ENCODE results near the gene RFTN1. TPM values are rescaled to one million over a fixed set of nuclear protein-coding genes. Genes with fewer than 3 reads are reported as not detected.
"Not testable (repeated sequence)": the region's sequence is repeated elsewhere in the genome, so short reads cannot be mapped to it uniquely, and the experiment has no call there.

Gene RFTN1
- total RNA-seq, 1 donor from 2014 or later, result 25.0 TPM

DNA sequence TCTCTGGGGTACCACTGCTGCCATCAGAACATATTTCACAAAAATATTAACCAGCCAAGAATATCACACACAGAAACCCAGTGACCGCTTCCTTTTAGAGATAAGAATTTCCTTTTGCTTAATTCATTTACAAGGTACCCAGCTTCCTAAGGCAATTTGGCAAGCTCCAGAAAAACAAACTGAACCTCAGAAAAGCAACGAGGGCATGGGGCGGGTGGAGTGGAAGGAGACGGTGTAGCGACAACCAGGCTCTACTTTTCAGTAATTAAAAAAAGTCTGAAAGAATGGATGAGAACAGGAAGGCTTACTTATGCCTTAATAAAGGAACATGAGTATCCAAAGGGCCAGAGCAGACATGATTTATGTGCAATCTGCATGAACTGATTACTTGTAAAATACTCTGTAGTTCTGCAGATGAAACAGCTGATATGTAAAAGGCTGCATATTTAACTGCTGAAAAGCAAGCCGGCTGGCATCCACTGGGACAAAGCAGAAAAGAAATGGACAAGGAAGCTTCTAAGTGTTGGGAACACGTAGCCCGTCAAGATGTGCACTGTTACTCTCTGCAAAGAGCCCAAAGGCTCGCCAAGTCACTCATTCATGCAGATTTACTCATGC, 18.6 kb downstream of the RFTN1 start:
- intact Hi-C loops (cut with micrococcal nuclease), result no loop called here
- ATAC-seq (peak; percentile 15), DNase-seq (no peak)

DNA sequence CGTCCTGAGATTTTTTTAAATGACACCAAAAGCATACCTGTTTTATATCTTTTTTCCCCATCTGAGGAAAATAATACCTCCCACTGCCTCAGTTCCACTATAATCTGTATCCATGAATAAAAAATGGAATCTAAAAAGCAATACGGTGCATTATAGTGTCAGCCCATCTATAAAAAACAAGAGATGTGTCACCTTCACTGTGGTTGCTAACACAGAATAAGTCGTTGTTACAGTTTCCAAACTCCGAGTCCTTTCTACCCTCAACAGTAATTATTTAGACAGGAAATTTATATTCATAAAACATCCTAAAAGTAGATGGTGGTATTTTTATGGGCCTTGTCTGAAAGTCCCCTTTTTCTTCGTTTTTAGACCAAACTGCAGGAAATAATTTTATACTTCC, 19.4 kb downstream of the RFTN1 start:
- ATAC-seq, result no peak
- no peak for DNase-seq
- intact Hi-C loops (cut with micrococcal nuclease), result no loop called here

DNA sequence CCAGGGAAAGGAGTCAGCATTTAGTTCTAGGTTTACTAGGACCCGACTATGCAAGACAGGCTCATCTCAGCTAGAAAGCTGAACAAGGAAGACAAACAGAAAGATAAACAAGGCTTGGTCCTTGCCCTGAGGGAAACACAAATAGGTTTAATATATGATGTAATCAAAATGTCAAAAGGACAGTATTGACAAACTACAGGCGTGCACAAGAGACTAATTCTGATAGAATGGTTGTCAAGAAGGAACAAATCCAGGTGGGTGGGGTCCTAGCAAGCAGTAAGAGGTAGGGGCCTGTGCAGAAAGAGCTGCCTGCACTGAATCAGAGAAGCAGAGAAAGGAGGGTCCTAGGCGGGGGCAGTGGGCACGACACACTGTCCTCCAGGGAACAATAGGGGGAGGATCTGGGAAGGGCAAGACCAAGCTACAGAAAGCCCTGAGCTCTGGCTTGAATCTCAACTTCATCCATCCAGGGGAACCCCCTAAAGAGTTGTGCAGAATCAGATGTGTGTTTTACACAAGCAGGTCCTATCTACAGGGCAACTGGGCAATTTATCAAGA, 23.4 kb downstream of the RFTN1 start:
- DNase-seq (no peak), ATAC-seq (no peak)
- intact Hi-C loops (cut with micrococcal nuclease), result no loop called here

DNA sequence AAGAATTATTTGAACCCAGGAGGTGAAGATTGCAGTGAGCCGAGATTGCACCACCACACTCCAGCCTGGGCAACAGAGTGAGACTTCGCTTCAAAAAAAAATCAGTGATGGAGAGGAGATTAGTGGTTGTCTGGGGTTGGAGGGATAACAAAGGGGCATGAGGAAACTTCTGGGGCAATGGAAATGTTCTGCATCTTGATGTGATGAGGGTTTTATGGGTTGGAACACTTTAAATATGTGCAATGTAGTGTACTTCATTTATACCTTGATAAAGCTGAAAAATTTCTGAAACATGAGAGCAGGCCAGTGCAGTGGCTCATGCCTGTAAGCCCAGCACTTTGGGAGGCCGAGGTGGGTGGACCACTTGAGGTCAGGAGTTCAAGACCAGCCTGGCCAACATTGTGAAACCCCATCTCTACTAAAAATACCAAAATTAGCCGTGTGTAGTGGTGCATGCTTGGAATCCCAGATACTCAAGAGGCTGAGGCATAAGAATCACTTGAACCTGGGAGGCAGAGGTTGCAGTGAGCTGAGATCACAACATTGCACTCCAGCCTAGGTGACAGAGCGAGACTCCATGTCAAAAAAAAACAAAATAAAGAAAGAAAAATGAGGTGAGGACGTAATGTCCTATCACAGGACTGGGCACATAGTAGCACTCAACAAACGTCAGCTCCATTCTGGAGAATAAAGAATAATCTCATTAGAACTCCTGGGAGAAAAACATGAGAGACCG, 24.0 kb downstream of the RFTN1 start:
- intact Hi-C loops (cut with micrococcal nuclease); ATAC-seq; DNase-seq: not testable (repeated sequence)

DNA sequence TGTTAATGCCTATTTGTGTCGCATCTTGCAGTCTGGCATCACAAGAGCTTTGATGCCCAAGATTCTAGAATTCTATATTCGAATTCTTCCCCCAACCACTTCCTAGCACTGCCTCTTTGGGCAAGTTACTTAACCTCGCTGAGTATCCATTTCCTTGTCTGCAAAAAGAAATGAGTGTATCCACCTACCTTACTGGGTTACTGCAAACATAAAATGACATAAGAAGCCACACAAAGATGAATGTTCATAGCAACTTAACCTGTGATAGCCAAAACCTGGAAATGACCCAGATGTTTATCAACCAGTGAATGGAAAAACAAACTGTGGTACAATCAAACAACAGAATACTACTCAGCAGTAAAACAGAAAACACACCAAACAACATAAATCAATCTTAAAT, 24.9 kb downstream of the RFTN1 start:
- ATAC-seq (no peak), DNase-seq (no peak)
- intact Hi-C loops (cut with micrococcal nuclease), result no loop called here

DNA sequence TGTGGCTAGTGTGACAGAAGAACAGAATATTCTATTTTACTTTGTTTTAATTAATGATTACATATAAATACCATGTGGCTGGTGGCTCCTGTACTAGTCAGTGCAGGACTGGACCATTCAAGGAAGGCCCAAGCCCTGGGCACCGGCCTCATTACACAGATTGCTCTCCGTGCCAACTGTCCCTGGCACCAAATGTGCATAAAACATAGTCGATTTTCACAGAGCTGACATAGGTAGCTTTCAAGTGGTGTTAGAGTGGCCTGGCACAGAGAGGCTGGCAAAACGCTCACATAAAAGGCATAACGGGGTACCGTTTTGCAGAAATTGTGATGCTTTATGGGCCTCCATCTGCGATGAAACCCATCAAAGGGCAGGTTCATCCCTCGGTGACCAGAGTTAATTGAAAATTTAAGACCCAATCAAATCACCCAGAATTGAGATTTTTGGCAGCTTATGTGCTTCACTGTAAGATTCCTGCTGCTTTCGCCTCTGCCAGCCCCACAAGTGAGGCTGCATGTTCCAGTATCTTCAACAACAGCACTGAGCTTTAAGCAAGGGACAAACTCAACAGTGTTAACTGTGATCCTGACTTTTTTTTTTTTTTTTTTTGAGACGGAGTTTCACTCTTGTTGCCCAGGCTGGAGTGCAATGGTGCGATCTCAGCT, 25.9 kb downstream of the RFTN1 start:
- DNase-seq, result no peak
- ATAC-seq, result no peak
- intact Hi-C loops (cut with micrococcal nuclease), result no loop called here

- no peak for ATAC-seq
- no peak for DNase-seq
- intact Hi-C loops (cut with micrococcal nuclease), result no loop called here
Observed at GRCh38 chr3:16486951-16487480, 26.5 kb downstream of the RFTN1 start.

DNA sequence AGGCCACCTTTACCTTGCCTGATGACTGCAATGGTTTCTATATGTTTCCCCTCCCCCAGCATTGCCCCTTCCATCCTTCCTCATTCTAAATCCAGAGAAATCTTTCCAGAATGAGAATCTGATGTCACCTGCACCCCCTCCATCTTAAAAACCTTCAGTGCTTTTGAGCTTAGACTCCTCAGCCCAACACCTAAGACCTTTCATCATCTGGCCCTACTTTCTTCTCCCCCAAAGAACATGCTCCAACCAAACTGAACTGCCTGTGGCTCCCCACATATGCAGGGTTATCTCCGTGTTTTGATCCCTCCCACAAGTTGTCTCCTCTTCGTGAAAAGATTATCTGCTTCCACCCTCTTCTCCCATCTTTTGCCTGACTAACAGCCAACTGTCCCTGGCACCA, 27.3 kb downstream of the RFTN1 start:
- DNase-seq (no peak), ATAC-seq (no peak)
- intact Hi-C loops (cut with micrococcal nuclease), result no loop called here

DNA sequence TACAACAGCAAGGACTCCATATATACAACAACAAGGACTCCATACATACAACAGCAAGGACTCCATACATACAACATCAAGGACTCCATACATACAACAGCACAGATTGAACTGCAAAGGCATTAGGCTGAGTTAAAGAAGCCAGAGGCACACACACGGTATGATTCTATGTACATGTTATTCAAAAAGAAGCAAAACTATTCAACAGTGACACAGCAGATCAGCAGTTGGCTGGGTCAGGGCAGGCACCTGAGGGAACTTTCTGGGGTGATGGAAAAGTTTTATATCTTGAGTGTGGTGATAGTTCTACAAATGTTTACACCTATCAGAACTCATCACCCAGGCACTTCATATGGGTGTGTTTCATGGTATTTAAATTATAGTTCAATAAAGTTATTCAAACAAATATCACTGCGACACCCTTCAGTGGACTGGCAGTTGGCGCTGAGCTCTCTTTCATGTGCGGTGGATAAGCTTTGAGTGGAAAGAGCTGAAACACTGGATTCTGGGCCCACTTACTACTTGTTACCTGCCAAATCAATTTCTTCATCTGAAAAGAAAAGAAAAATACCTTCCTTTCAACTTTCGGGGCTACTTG, 28.0 kb downstream of the RFTN1 start:
- ATAC-seq, result no peak
- intact Hi-C loops (cut with micrococcal nuclease), result no loop called here
- no peak for DNase-seq

DNA sequence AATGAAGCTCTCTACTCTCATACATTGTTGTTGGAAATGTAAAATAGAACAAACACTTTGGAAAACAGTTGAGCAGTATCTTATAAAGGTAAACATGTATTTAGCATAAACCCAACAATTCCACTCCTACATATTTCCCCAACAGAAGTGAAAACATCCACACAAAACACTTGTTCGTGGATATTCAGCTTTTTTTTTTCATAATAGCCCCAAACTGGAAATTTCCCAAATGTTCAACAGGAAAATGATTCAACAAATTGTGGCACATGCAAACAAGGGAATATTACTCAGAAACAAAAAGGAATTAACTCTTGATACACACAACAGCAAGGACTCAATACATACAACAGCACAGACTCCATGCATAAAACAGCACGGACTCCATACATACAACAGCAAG, 28.5 kb downstream of the RFTN1 start:
- intact Hi-C loops (cut with micrococcal nuclease), result no loop called here
- no peak for DNase-seq
- ATAC-seq, result no peak

- intact Hi-C loops (cut with micrococcal nuclease), result no loop called here
- no peak for DNase-seq
- ATAC-seq, result peak; percentile 30
Observed at GRCh38 chr3:16484216-16484615, 29.3 kb downstream of the RFTN1 start.

GRCh38 chr3:16482770-16483531, 30.5 kb downstream of the RFTN1 start:
- DNase-seq (no peak), ATAC-seq (peak; percentile 33)
- intact Hi-C loops (cut with micrococcal nuclease), result no loop called here

DNA sequence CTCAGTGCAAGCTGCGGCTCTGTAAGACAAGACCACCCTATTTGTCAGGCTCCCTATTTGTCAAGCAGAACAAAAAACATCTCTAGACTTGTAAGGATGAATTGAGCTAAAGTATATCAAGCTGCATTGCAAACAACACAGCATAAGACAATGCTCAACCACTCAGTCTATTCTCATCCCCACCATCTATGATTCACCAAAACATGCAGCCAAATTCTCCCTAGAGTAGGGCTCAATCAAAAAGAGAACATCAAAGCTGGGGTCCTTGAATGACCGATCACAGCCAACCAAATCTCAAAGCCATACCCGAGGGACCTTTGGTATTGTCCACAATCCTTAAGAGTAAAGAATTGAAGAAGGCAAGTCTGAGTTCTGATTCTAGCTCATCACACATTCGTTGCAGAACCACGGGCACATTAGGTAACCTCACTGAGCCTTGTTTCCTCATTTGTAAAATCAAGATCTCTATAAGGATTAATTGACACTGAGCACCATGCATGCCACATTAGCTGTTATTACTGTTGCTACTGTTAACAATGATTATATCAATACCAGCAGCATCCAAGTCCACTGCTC, 31.2 kb downstream of the RFTN1 start:
- DNase-seq, result no peak
- no peak for ATAC-seq
- intact Hi-C loops (cut with micrococcal nuclease), result no loop called here

- no peak for DNase-seq
- intact Hi-C loops (cut with micrococcal nuclease), result no loop called here
- ATAC-seq, result no peak
Observed at GRCh38 chr3:16481546-16481897, 32.0 kb downstream of the RFTN1 start.

DNA sequence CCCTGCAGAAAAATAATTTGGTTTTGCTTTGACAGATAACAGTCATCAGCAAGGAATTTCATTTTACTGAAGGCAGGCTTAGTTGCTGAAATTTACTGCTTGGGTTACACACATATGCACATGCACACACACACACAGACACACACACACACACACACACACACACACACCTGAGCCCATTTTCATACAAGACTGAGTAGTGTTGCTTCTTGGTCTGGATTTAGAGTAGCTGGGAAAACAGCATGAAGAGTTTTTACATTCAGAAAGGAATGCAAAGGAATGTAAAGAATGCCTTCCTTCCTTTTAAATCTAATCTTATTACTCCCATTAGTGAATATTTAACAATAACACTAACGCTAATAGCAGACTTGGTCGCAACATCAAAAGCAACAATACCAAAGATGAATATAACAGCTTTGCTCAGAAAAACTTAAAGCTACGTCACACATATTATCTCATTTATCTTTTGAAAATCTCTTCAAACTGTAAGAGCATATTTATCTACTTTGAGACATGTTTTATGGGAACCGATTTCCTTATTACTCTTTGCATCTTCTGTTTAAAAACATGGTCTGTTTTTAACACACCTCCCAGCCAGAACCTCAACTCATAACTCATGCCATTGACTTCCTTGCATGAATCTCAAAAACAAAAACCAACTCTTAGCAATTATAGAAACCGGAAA, 32.5 kb downstream of the RFTN1 start:
- ATAC-seq, result no peak
- no peak for DNase-seq
- intact Hi-C loops (cut with micrococcal nuclease), result no loop called here

- intact Hi-C loops (cut with micrococcal nuclease), result no loop called here
- no peak for DNase-seq
- peak; percentile 80 for ATAC-seq
Observed at GRCh38 chr3:16478516-16478915, 35.0 kb downstream of the RFTN1 start.

DNA sequence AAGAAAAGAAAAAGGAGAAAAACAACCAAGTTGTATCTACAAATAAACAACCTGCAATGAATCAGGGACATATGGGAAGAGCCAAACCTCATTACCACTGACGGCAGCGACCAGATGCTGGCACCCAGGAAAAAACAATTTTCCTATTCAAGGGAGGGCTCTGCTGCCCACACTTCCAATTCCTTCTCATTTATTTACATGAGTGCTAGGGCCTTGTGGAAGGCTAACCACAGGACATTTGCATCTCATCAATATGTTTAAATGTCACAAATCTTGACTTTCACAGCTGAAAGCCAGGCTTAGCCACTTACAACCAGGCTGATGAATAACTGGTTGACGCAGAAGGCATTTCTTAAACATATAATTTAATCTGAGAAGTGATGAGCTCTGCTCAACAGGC, 36.0 kb downstream of the RFTN1 start:
- intact Hi-C loops (cut with micrococcal nuclease), result no loop called here
- DNase-seq (no peak), ATAC-seq (no peak)

- no peak for ATAC-seq
- intact Hi-C loops (cut with micrococcal nuclease), result no loop called here
- DNase-seq, result no peak
Observed at GRCh38 chr3:16477056-16477455, 36.4 kb downstream of the RFTN1 start.

All from left ventricle myocardium superior (tissue), 1 donor.